GM20431 (cell line): ENCODE data around the gene OR2V2.

Experiments used
- in situ Hi-C: fragments of 300-500 bp; cut with MseI, MboI; formaldehyde crosslinking; loops from one replicate; pipeline ENCODE4 v1.15.0; 2020; ENCODE audit warnings: low sequenced_read_pairs; ENCODE audit not compliant: unreplicated experiment

OR2V2 gene

DNA sequence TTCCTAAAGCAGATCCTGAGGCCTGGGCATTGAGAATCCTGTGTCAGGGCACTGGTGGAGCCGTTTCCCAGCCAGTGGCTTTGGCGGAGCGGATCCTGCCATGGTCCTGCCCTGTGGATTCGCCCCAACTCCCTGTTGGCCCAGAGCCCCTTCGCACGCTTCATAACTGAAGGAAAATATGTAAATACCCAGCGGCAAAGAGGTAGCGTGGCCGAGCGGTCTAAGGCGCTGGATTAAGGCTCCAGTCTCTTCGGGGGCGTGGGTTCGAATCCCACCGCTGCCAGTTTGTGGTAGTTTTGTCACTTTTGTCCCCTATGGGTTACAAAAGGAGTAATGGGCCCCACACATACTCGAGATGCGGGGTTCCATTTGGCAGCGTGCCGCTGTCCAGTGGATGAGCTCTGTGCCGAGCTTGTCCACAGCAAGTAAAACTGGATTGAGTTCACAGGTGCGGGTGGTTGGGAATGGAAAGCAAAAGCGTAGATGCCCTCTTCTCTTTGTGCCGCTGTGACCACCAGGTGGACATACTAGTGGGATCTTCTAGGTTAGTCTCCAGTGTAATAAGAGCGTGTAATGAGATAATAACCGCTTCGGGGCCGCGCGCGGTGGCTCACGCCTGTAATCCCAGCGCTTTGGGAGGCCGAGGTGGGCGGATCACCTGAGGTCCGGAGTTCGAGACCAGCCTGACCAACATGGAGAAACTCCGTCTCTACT, 40.3 kb downstream of the OR2V2 start:
- in situ Hi-C loops: no loop called here

GRCh38 chr5:181188700-181189362, 41.4 kb downstream of the OR2V2 start:
- in situ Hi-C loops: no loop called here

GRCh38 chr5:181189363-181189961, 42.1 kb downstream of the OR2V2 start:
- in situ Hi-C loops: no loop called here

DNA sequence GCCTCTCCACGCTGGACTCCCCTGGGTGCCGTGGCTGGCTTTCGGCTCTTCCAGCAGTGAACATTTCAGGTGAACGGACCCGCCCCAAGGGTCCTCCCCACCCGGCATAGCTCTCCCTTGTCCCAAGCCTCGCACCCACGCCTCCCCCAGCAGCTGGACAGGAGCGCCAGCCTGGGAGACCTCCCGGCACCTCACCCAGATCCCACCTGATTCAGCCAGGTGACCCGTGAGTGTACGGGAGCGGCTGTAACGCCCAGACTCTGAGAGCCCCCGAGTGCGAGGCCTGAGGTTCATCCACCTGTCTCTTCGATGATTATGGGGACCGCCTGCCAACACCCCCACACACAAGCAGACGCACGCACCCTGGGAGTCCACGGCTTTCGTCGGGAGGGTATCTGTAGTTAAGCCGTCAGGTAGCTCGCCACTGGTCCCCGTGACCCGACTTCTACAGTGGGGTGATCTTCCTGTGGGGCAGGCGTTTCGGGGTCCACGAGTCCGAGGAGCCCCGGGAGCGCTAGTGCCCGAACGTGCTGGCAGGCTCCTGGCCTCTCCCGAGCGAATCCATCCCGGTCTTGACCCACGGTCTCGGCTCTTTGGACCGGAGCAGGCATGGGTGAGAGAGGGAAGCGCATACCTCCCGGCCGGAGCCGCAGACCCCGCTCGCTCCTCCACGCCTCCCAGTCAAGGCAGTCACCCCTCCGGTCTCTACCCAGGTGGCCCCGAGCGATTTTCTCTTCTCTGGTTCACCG, 42.8 kb downstream of the OR2V2 start:
- in situ Hi-C loops: no loop called here

DNA sequence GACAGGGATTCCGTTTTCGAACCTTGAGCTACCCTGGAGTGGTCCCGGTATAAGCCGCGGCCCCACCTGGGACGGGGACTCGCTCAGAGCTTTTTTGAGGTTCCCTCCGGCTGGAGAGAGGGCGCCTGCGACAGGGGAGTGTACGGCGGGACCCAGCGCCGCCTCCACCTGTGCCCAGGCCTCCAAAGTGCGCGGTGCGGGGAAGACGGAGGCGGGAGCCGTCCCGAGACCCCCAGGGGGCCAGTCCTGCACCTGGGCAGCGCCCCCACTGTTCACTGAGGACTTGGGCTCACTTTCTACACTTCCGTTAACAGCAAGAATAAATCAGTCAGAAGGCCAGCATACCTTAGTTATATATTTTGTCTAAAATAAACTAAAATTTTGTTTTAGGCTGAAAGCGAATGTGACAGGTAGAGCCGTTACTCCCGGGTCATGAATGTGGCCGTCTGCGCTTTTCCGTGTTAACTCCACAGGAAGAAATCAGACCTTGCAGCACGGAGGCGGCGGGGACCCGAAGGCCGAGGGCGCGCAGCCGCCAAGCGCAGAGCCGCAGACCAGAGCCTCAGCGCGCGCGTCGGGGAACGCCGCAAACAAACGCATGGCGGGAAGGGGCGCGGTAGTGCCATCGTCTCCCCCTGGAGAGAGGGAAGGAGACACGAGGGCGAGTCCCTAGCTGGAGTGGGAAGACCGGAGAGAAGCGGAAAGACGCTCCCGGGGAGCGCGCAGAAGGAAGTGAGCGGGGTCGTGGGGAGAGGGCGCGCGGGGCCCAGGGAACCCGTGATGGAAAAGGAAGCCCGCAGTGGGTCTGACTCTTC, 43.5 kb downstream of the OR2V2 start:
- in situ Hi-C loops: no loop called here

DNA sequence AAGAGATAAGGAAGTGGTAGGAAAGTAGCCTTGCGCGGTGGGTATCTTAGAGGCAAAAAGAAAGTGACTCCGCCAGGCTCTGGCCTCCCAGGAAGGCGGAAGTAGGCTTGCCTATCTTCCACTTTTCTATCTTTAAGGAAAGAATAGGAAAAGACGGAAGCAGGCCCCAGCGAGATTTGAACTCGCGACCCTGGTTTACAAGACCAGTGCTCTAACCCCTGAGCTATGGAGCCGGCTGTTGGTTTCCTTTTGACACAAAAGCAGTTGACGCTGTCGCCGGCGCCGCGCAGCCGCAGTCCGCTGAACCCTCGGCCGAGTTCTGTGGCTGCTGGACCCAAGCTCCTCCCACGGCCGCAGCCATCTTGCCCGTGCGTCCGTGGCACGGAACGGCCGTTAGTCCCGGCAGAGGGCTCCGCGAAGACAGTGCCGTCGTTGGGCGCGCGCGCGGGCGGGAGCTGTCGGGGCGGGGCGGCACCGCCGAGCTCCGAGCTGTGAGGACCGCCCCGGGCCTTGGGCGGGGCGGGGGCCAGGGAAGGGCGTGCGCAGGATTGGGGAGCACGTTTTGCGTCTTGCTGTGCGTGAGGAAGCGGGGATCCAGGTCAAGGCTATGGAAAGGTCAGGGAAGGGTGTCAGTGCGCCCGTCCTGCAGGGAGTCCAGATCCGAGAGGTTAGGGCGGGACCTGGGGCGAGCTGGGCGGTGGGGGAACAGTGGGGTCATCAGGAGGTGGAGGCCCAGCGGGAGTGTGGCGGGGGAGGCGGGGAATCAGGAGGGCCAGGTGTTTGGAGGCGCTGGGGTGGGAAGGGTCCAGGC, 44.3 kb downstream of the OR2V2 start:
- in situ Hi-C loops: no loop called here

GRCh38 chr5:181192337-181193046, 45.1 kb downstream of the OR2V2 start:
- in situ Hi-C loops: no loop called here

GRCh38 chr5:181193656-181194055, 46.3 kb downstream of the OR2V2 start:
- in situ Hi-C loops: no loop called here

GRCh38 chr5:181194489-181195248, 47.3 kb downstream of the OR2V2 start:
- in situ Hi-C loops: no loop called here

GRCh38 chr5:181195249-181195761, 47.9 kb downstream of the OR2V2 start:
- in situ Hi-C loops: no loop called here

DNA sequence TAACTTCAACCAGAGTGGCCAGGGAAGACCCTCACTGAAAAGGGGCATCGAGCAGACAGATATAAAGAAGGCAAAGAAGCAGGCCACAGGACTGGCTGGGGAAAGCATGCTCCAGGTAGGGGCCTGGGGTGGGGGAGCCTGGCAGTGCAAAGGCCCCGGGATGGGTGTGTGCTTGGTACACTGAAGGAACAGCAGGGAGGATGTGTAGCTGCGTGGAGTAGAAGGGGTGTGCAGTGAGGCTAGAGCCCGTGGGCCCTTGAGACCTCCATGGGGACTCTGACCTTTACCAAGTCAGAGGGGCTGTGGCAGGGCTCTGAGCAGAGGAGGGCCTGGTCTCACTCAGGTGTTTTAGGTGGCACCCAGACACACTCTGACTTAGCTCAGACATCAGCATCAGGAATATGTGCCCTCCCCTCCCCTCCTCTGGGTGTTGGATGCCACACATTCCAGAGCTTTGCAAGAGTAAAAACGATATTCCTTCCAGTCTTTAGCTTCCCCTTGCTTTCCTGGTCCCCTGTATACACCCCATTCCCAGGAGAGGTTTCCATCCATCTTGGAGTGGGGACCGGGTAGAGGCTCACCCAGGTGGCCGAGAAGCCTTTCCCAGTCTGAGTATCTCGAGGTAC, 50.1 kb downstream of the OR2V2 start:
- in situ Hi-C loops: no loop called here

DNA sequence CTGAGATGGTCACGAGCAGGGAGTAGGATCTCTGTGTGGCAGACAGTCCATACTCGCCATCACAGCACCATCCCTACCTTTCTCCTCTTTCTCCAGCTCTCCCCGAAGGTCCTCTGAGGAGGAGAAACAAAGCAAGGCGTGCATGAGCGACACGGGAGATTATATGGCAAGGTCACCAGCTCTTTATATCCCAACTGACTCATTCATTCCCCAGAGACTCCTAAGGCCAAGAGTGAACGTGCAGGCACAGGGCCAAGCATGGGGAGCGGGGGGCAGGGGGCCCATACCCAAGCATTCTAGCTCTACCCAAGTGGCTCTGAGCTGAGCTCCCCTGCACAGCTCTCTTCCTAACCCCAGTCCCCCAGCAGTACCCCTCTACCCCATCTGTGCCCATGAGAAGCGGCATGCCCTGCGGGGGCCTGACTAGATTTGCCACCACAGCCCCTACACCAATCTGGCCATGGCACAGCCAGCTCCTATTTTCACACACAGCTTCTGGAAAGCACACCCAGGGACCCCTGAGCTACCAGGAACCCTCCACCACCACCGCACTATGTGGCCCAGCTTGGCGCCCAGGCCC, 50.8 kb downstream of the OR2V2 start:
- in situ Hi-C loops: no loop called here

- in situ Hi-C loops: no loop called here
Measured at GRCh38 chr5:181198905-181199519, 51.6 kb downstream of the OR2V2 start.

- in situ Hi-C loops: no loop called here
Measured at GRCh38 chr5:181199881-181200638, 52.7 kb downstream of the OR2V2 start.

DNA sequence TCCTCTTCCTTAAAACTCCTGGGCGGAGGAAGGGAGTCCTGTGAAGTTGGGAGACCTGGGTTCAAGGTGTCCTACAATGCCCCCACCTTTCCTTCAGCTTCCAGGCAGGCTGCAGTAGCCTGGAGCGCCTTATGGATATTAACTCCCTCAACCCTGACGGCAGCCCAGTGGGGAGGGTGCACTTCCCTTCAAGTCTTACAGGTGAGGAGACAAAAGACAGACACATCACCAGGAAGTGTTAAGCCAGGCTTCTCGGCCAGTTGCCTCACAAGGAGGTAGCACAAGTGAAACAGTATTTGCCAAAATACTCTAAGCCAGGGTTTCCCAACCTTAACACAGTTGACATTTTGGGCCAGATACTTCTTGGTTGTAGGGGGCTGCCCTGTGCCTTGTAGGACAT, 53.4 kb downstream of the OR2V2 start:
- in situ Hi-C loops: no loop called here
